Fibroblast of peridontal ligament (primary cell): ENCODE measurements around the gene PPP2R3C.
"Not testable (repeated sequence)": the region's sequence is repeated elsewhere in the genome, so short reads cannot be mapped to it uniquely, and the experiment has no call there.

ENCODE experiments used
- DNase-seq: peaks from one replicate; pipeline ENCODE4 v3.0.0-alpha.2; 2010; ENCODE audit errors: extremely low read depth

PPP2R3C gene

DNA sequence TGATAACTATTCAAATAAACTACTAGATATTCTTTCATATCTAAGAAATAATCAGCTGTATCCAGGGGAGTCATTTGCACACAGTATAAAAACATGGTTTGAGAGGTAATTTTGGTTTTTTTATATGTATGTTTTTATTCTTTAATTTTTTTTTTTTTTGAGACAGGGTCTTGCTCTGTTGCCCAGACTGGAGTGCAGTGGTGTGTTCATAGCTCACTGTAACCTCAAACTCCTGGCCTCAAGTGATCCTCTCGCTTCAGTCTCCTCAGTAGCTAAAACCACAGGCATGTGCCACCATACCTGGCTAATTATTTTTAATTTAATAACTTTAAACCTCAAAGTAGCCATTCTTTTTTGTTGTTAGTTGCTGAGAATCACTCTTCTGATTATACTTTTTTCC is 2.3 kb upstream of the PPP2R3C start:
- no peak for DNase-seq

- DNase-seq = no peak
Observed at GRCh38 chr14:35123388-35123703, 1.6 kb upstream of the PPP2R3C start.

DNA sequence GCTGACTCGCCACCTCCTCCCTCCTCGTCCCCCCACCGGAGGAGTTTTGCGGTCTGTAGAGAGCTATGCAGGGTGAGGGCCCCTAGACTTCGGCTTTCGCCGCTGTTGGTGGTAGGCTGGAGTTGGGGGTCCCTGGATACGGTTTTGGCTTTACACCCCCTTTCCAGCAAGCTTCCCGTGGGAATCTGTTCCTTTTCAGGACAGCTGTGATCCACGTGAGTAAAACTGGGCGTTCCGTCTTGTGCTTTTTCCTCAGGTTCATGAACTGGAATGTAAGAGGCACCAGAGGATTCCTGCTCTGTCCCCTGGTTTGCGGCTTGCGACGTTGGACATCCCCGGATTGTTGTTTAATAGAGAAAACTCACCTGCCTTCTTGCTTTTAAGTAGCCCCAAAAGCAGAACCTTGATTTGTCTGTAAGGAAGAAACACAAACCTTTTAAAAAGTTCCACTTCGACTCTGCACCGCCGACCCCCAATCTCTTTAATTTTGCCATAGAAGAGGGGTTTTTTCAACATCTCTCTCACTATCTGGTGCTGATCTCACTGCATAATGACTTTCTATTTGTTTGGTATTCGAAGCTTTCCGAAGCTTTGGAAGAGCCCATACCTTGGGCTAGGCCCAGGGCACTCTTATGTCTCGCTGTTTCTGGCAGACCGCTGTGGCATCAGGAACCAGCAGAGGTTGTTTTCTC is 1.1 kb upstream of the PPP2R3C start:
- DNase-seq = peak; percentile 49

- DNase-seq = peak; percentile 6
Observed at GRCh38 chr14:35121026-35121886, 534 bp downstream of the PPP2R3C start.

GRCh38 chr14:35117112-35117511 is 4.7 kb downstream of the PPP2R3C start:
- DNase-seq = no peak

DNA sequence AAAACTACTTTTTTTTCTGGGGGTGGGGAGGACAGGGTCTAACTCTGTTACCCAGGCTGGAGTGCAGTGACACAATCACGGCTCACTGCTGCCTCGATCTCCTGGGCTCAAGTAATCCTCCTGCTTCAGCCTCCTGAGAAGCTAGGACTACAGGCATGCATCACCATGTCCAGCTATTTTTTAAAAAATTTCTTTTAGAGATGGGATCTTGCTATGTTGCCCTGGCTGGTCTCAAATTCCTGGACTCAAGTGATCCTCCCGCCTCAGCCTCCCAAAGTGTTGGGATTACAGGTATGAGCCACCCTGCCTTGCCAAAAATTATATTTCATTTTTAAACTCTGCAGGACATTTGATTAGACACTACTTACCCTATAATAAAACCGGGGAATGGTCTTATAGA is 5.5 kb downstream of the PPP2R3C start:
- DNase-seq = no peak

DNA sequence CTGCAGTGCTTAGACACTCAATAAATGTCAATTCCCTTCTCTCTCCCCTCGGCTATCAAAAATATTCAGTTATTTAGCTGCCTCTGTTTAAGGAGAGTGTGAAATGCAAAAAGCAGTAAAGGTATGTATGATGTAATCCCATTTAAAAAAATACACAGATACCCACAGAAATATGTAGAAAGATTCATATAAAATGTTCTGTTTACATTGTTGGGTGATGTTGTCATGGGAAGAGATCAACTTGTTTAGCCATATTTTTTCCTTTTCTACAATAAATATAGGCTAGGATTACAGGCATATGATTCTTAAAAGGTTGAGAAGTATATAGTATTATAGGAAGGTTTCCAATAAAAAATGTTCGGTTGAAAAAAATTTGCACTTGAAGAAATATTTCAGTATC is 7.8 kb downstream of the PPP2R3C start:
- peak; percentile 55 for DNase-seq

GRCh38 chr14:35113308-35113950 is 8.4 kb downstream of the PPP2R3C start:
- DNase-seq = no peak

DNA sequence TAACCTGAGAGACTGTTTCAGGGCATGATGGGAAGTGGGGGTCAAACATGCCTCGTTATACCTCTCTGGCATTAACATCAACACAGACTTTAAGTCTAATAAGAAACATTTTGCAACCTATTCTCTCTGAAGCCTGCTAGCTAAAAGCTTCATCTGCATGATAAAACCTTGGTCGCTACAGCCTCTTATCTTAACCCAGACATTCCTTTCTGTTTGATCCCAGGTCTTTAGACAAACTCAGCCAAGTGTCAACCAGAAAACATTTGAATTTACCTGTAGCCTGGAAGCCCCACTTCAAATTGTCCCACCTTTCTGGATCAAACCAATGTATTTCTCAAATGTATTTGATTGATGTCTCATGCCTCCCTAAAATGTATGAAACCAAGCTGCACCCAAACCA is 9.1 kb downstream of the PPP2R3C start:
- DNase-seq = no peak

DNA sequence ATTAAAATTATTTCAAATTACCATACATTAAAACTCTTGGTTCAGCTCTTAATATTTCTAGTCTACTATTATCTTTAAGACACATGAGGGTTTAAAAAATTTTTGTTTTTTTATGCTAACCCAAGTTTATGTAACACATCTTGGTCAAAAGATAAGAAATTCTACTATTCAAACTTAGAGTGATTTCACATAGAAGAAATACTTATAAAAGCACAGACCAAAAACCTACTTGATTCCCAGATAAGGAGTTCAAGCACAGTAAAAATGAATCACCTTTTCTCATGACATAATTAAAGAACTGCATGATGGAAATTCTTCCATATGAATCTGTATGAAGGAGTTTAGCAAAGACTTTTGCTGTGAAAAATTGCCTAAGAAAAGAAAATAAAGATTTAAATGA is 13.9 kb downstream of the PPP2R3C start:
- DNase-seq = no peak

GRCh38 chr14:35094645-35095044 is 27.1 kb downstream of the PPP2R3C start:
- not testable (repeated sequence) for DNase-seq

DNA sequence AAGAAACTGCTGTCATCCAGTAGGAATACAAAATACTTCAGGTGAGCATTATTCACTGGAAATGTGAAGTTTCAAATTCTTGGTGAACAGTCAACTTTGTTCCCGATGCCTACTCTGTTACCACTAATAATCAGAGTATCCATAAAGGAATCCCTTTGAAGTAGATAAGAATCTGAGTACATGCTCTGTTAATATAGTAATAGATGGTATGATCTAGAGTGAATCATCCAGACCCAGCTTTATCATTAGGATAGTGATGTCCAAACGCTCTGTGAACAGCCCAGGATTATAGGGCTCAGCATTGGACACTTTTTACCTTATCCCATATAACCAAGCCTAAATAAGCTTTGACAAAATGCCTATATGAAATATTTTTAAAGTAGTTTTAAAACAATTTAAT is 33.3 kb downstream of the PPP2R3C start:
- DNase-seq = no peak

- no peak for DNase-seq
Observed at GRCh38 chr14:35085441-35085840, 36.3 kb downstream of the PPP2R3C start.

GRCh38 chr14:35083530-35084150 is 38.1 kb downstream of the PPP2R3C start:
- DNase-seq = no peak

DNA sequence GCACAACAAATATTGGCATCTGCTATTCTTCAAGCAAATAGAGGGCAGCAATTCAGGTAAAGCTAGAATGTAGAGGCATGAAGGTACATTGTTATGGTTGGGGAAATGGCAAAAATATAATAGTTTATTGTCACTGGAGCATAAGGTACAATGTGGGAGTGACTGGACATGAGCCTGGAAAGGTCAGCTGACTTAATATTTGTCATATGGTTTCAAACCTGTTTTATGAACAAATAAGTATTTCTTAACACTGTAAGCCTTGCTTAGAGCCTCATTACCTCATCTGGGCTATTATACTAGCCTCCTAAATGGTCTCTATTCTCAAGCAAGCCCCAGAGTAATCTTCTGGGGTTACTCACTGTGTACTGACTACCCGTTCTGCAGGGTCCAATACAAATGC is 42.0 kb downstream of the PPP2R3C start:
- no peak for DNase-seq

- DNase-seq = no peak
Observed at GRCh38 chr14:35078082-35078481, 43.7 kb downstream of the PPP2R3C start.

- DNase-seq = no peak
Observed at GRCh38 chr14:35073486-35073885, 48.3 kb downstream of the PPP2R3C start.

GRCh38 chr14:35072226-35072625 is 49.6 kb downstream of the PPP2R3C start:
- DNase-seq = no peak

DNA sequence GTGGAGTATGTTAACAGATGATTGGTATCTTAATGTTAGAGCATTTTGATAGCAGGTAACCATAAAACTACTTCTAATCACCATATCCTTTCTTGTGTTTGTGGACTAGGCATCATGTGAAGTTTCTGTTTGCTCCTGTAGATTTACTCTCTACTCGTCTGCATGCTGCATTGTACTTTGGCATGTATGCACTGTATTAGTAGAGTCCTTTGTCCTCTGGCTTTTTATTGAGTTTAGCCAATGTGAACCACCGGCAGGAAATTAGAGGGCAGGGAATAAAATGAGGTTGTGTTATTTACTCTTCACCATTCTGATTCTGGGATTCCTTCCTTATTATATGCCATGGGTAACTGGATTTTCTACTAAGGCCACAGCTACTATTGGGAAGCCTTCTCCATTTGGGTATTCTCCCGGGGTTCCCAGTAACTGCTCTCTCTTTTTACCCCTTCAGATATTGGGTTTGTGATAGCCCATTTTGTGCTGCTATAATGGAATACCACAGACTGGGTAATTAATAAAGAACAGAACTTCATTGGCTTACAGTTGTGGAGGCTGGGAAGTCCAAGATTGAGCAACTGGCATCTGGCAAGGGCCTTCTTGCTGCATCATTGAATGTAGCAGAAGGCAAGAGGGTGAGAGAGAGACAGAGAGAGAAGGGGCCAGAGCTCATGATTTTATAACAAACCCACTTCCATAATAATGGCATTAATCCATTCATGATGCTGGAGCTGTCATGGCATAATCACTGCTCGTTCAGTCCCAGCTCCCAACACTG is 53.4 kb downstream of the PPP2R3C start:
- peak; percentile 20 for DNase-seq

DNA sequence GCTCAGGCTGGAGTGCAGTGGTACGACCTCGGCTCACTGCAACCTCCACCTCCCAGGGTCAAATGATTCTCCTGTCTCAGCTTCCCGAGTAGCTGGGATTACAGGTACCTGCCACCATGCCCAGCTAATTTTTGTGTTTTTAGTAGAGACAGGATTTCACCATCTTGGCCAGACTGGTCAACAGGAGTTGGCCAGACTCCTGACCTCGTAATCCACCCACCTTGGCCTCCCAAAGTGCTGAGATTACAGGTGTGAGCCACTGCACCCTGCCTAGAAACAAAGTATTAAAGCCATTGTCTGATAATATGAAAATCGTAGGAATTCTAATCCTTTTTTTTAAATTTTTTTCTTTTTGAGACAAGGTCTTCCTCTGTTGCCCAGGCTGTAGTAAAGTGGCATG is 56.1 kb downstream of the PPP2R3C start:
- not testable (repeated sequence) for DNase-seq

DNA sequence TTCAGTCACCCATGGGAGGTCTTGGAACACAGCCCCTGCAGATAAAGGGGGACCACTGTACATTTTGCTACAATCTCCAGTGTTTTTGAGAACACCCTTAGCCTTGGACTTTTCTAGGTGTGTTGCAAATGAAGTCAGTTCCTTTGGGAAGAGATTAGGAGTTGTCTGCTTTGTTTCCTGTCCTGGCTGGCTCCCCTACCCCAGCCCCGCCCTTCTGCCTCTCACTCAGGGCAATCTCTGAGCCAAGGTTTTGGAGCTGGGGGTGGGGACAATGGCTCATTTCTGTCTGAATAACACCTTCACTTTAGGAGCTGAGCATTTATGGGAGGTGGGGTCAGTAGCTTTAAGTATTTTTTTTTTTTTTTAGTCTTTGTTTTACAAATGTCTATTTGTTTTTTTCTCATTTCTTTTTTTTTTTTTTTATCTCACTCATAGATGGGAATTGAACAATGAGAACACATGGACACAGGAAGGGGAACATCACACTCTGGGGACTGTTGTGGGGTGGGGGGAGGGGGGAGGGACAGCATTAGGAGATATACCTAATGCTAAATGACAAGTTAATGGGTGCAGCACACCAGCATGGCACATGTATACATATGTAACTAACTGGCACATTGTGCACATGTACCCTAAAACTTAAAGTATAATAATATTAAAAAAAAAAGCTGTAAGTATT is 60.5 kb downstream of the PPP2R3C start:
- not testable (repeated sequence) for DNase-seq
